SKM-1 (cell line): ENCODE measurements around the gene LARP1B.
A peak's percentile ranks its signal among the peaks of the same experiment; 100 is the strongest.
"Not testable (repeated sequence)": the region's sequence is repeated elsewhere in the genome, so short reads cannot be mapped to it uniquely, and the experiment has no call there.

Source experiments
- DNase-seq: peaks from one replicate; lab custom pipeline; 2025; ENCODE audit not compliant: unreplicated experiment; lab: John Stamatoyannopoulos, UW

LARP1B gene

DNA sequence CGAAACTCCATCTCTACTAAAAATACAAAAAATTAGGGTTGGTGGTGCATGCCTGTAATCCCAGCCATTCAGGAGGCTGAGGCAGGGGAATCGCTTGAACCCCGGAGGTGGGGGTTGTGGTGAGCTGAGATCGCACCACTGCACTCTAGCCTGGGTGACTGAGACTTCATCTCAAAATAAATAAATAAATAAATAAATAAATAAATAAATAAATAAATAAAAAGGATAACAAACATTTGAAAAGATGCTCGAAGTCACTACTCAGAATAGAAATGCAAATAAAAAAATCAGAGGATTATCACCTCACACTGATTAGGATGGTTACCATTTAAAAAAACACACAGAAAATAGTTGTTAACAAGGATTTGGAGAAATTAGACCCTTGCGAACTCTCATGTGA lies 73.8 kb downstream of the LARP1B start:
- no peak for DNase-seq

DNA sequence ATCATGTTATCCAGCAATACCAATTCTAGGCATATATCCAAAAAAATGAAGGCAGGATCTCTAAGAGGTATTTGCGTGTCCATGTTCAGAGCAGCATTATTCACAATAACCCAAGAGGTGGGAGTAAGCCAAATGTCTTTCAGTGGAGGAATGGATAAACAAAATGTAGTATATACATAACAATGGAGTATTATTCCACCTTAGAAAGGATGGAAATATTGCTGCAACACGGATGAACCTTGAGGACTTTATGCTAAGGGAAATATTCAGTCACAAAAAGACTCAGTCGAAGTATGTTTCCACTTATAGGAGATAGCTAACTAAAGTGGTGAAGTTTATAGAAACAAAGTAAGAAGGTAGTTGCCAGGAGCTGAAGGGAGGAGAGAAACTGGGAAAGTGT lies 74.3 kb downstream of the LARP1B start:
- no peak for DNase-seq

DNA sequence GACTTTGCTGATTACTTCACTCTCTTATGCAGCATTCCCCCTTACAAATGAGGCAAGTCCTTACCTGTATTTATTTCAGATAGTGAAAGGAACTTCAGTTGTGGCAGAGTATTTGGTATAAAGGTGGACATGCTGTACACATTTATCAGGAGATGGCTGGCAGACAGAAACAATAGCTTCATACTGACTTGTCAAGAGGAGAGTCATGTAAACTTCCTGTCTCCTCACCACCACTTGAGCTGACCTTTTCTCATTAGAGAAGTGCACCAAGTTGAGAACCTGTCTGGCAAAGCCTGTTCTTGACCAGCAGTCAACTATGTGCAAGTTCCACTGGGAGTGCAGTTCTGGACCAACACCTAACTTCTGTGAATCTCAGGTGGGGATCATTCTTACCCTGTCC lies 80.8 kb downstream of the LARP1B start:
- DNase-seq: no peak

DNA sequence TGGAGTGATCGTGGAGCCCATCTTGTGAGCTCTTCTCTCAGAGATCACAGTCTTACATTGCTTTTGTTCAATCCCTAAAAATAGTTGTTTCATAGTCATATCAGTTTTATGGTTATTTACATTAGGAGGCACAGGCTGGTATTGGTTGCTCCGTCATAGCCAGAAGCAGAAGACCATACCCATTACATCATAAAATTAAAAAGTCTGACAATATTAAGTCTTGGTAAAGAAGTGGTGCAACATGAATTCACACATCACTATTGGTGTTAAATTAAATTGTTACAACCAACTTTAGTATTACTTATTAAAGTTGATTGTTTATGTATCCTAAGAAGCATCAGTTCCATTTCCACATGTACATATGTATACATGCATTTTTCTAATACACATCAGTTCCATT lies 84.6 kb downstream of the LARP1B start:
- no peak for DNase-seq

DNA sequence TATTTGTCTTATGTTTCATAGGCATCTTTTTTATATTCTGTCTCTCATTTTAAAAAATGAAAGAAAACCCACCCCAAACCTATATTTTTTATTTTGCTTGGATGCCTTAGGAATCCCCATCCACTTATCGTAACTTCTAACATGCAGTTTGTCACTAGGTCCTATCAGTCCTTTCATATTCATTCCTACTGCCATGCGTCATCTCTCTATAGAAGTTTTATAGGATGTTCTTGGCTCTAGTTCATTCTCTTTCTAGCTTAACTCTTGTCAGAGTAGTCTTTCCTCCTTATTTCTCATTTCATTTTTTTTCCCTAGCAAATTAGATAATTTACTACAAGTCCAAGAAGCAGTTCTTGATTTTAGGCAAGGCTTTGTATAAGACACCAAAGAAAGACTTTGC lies 92.7 kb downstream of the LARP1B start:
- no peak for DNase-seq

DNA sequence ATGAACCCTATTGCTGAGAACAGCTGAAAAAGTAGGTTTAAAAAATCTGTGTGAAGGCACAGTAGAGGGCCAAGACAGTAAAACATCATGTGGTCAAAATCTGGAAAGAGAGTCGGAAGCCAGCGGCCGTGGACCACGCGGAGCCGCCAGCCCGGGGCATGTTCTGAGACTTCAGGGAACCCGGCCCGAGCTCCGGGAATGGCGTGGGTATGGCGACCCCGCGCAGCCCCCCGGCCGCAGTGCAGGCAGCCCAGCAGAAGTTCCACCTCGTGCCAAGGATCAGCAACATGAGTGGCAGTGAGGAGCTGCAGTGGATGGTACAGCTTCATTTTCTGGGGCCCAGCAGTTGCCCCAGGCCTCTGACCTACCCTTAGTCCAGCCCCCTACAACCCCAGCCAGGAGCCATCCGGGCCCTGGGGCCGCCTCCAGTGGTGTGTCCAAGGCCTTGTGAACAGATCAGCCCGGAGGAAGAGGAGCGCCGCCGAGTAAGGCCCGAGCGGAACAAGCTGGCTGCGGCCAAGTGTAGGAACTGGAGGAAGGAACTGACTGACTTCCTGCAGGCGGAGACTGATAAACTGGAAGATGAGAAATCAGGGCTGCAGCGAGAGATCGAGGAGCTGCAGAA lies 94.2 kb downstream of the LARP1B start:
- DNase-seq: no peak

DNA sequence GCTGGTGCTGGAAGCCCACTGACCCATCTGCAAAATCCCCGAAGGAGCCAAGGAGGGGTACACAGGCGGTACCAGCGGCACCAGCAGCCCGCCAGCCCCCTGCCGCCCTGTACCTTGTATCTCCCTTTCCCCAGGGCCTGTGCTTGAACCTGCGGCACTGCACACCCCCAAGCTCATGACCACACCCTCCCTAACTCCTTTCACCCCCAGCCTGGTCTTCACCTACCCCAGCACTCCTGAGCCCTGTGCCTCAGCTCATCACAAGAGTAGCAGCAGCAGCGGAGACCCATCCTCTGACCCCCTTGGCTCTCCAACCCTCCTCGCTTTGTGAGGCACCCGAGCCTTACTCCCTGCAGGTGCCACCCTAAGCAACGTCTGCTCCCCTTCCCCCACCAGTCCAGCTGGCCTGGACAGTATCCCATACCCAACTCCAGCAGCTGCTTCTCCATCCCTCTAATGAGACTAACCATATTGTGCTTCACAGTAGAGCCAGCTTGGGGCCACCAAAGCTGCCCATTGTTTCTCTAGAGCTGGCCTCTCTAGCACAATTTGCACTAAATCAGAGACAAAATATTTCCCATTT lies 94.9 kb downstream of the LARP1B start:
- DNase-seq: no peak

DNA sequence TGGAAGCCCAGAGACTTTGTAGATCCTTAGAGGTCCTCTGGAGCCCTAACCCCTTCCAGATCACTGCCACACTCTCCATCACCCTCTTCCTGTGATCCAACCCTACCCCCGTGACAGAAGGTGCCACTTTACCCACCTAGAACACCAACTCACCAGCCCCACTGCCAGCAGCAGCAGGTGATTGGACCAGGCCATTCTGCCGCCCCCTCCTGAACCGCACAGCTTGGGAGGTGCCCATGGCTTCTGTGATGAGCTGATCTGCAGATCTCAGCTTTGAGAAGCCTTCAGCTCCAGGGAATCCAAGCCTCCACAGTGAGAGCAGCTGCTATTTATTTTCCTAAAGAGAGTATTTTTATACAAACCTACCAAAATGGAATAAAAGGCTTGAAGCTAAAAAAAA lies 95.4 kb downstream of the LARP1B start:
- DNase-seq: not testable (repeated sequence)

DNA sequence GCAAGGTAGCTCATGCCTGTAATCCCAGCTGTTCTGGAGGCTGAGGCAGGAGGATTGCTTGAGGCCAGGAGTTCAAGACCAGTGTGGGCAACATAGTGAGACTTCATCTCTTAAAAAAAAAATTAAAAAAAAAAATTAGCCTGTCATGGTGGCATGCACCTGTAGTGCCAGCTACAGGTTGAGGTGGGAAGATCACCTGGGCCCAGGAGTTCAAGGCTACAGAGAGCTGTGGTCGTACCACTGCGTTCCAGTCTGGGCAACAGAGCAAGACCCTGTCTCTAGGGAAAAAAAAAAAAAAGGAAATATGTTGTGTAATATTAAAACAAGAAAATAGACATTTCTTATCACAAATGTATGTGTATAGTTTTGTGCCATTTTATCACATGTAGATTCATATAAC lies 97.8 kb downstream of the LARP1B start:
- DNase-seq: no peak

DNA sequence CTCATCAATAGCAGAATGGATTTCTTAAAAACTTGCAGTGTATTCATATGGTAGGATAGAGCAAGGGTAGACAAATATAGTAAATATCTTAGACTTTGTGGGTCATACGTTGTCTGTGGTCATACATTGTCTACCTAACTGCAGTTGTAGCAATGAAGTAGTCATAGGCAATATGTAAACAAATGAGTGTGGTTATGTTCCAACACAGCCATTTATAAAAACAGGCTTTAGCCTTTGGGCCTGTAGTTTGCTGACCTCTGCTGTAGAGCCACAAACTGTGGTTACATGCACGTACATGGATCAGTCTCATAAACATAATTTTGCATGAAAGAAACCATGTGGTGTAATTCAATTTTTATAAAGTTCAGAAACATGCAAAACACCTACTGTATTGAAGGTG lies 98.9 kb downstream of the LARP1B start:
- no peak for DNase-seq

DNA sequence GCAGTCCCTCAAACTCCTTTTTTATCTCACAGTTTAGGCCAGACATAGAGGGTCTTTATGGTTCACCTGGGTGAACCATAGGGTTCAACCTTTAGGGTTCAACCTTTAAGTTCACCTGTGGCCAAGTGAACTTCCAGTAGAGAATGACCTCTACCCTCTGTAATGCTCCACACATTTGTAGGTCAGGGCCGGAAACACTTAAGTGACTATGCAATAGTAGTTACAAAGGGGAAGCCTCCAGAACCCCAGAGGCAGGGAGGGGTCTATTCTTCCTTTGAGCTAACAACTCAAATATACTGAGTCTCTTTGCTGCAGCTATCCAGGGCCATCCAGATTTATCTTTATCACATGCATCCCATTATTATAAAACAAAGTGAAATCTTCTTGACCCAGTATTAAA lies 100.0 kb downstream of the LARP1B start:
- no peak for DNase-seq

DNA sequence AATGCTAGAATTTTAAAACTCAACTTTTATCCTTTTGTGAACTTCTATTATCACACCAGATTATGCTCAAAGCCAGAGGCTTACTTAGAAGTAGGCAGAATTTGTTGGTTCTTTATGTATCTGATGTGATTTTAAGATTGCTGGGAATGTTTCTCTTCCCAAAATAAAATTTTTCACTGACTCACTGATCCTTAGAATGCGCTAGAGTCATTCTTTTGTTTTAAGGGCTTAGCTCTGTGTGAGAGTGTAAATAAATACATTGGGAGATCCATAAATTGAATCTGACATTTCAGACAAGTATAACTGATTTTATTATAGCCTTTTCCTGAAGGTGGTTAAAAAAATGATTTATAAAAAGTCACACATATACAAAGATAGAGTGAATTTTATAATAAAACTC lies 101.3 kb downstream of the LARP1B start:
- no peak for DNase-seq

DNA sequence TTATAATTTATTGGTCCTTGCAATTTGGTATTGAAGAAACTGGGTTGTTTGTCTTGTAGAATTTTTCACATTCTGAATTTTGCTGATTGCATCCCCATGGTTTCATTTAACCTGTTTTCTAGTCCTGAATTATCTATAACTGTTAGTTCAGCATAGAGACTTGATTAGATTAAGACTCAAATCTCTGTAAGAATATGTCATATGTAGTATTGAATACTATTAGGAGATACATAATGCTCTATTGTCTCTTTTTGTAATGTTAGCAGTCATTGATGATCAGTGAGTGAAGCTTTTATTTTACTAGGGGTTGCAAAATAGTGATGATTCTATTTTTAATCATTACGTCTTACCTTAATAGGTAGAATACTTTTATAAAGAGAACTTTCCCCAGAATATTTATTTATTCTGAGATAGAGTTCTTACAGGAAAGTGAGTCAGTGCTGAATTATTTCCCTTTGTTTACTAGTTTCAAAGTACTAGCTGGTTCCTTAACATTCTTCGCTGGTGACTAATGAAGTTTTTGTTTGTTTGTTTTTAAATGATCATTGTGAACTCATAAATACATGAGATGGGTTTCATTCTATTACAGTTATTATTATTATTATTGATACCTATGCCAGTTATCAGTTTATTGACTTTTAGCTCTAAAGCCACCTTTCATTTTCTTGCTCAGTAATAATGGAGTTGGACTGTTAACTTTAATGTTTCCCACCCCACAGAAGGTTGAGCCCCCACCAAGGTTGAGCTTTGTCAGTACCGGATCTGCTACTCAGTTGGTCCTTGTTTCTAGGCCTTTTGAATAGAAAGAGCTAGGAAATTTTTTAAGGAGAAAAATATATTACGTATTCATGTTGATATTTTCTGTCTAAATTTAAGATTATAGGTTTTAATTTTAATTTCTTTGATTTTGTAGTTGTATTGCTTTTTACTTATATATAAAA lies 102.3 kb downstream of the LARP1B start:
- no peak for DNase-seq

DNA sequence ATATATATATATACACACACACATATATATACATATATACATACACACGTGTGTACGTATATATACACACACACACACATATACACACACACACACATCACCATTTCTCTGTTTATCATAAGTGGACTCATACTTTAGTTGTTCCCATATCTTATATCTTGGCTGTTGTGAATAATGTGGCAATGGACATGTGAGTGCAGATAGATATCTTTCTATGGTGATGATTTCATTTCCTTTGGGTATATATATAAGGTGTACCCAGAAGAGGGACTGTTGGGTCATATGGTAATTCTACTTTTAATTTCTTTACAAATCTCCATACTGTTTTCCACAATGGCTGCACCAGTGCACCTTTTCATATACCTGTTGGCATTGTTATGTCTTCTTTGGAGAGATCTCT lies 105.9 kb downstream of the LARP1B start:
- DNase-seq: no peak

DNA sequence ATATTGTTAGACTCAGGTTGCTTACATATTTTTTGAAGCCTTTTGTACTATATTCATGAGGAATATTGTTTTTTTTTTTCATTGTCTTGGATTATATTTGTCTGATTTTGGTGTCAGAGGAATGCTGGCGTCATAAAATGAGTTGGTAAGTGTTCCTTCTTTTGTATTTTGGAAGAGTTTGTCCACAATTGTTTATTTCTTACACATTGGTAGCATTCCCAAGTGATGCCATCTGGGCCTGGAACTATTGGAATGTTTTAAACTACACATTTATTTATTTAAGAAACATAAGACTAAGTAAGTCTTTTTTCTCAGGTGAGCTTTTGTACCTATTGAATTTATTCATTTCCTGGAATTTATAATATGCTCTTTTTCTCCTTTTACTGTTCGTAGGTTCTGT lies 107.6 kb downstream of the LARP1B start:
- DNase-seq: no peak

DNA sequence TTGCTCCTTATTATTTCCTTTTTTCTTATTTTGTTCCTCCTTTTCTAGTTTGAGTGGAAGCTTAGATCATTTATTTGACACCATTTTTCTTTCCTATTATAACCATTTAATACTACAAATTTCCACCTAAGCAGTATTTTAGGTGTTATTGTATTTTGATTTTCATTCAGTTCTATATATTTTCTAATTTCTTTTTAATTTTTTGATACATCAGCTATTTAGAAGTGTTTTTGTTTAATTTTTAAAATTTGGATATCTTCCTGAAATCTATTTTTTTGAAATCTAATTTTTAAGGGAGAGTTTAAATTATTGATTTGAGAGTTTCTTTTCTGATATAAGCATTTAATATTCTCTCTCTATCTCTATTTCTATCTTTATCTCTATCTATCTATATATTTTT lies 108.1 kb downstream of the LARP1B start:
- no peak for DNase-seq

DNA sequence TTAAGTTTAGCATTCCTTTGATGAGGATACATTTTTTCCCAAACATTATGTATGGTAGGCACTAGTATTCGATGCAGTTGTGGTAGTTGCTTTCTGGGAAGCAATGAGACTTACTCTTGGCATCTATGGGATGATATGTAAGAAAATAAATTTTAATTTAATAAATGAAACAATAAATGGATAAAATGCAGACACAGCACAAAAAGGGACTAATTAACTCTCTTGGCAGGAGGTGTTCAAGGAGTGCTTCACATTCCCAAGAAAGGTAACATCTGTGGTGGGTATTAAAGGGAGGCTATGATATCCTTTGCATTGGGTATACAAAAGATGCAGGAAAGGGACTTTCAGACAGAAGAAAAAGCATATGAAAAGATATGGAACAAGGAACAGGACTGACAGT lies 115.5 kb downstream of the LARP1B start:
- DNase-seq: no peak

DNA sequence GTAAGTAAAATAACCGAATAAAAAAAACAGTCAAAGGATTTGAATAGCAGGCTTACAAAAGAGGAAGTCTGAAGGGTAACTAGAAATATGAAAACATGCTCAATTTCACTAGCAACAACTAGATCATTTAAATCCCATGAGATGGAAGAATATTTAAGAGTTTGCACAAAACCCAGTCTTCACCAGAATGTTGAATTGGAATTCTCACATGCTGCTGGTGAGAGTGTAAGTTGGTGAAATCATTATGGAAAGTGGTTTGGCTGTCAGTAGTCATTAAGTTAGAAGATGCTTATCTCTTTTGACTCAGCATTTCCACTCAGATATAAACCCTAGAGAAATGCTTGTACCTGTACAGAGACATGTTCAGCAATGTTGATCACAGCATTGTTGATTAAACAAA lies 116.4 kb downstream of the LARP1B start:
- DNase-seq: no peak

DNA sequence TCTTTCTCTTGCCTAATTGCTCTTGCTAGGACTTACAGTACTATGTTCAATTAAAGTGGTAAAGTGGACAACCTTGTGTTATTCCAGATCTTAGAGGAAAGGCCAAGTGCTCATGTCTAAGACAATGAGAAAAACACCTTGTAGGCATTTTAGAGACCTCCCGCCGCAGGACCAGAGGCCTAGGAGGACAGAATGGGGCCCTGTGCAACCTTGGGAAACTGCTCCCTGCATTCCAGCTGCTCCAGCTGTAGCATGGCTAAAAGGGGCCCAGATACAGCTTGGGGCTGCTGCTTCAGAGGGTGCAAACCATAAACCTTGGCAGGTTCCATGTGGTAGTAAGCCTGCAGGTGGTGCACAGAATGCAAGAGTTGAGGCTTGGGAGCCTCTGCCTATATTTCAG lies 125.5 kb downstream of the LARP1B start:
- no peak for DNase-seq

DNA sequence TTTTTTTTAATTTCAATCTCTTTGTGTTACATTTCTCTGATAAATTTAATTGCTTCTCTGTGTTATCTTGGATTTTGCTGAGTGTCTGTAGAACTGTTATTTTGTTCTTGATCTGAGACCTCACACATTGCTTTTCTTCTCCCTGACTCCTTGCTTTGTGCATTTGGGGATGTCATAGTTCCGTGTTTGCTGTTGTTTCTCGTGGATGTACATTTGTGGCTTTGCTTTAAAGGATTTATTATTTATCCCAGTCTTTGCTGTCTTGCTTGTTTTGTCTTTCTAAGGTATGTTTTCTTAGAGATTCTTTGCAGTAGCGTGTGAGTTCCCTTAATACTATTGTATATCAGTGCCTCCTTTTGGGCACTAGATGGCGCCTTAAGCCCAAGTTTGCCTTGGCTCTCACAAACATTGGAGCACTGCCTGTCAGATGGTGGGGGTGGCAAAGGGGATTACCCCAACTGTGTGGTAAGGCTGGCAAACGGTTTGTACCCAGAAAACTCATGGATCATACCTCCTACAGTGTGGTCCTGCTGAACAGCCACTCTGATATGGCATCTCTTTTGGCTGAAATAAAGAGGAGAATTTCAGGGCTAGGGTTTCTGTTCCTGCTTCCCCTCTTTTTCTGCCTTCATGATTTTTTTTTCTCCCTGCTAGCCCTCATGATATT lies 130.1 kb downstream of the LARP1B start:
- DNase-seq: peak; percentile 24

DNA sequence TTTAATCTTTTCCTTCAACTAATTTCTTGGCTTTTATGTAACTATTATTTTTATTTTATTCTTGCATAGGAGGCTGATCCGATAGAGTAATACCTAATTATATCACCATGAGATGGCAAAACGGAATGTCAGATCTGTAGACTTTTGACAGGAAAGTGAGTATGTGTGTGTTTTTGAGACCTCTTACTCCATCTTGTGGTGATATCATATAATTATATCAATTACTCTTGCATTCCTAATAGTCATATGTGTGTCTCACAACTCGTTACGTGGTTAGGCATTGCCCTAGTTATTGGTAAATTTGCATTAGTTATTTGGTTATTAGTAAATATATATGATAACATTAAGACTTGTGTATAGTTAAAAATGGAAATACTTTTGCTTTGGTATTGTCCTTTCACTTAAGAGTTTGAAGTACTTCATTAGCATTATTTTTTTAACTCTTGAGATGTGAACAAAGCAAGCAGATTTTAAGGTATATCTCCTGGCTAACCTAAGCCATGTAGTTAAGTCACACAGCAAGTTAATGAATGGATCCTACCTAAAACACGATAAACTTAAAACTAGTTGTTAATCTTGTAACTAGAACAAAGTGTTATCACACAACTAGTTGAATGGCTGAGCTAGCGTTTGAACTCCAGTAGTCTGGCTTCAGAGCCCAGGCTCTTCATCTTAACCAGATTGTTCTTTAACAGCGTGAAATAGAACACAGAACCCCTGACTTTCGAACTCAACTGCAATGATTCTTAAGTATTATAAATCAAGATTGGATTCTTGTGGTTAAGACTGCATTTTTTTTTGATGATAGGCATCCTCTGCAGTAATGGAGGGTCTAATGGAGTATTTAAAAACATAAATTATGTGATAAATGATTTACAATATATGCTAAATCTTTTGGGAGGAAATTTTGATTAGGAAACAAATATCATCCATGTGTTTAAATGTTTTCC lies 159.4 kb downstream of the LARP1B start:
- DNase-seq: no peak
